ENCODE results near the gene LLGL2.

Gene LLGL2

GRCh38 chr17:75616521-75617122, 91.1 kb downstream of the LLGL2 start:
- H3K4me3 ChIP-seq (ENCODE audit: control insufficient read depth, low read depth, low read length), result no peak overlapping the region
- no peak for TF ChIP-seq CTCF (conservative IDR thresholded peaks at IDR 0.05; ENCODE audit: control insufficient read depth, insufficient read depth, low read depth, low read length)
- DNase-seq (ENCODE audit: low read depth), result no peak

DNA sequence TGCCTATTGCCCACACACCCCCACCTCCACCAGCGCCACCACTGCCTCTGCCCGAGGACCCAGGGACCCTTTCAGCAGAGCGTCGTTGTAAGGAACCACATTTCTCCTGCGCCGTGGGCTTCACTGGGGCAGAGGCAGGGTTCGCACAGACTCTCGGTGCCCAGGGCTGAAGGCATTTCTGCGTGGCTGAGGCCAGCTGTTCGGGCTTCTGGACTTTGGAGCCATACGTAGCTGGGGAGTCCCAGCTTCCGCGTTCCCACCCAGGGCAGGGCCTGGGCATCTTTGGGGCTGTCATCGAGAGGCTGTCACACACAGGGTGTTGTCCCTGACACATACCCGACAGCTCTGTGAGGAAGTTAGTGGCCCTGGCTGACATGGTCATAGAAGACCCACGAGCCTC, 91.7 kb downstream of the LLGL2 start:
- DNase-seq (ENCODE audit: low read depth), result no peak
- TF ChIP-seq CTCF (conservative IDR thresholded peaks at IDR 0.05; ENCODE audit: control insufficient read depth, insufficient read depth, low read depth, low read length), result no peak
- H3K4me3 ChIP-seq (ENCODE audit: control insufficient read depth, low read depth, low read length), result no peak overlapping the region

GRCh38 chr17:75617675-75618074, 92.2 kb downstream of the LLGL2 start:
- no peak overlapping the region for H3K4me3 ChIP-seq (ENCODE audit: control insufficient read depth, low read depth, low read length)
- TF ChIP-seq CTCF (conservative IDR thresholded peaks at IDR 0.05; ENCODE audit: control insufficient read depth, insufficient read depth, low read depth, low read length), result no peak
- DNase-seq (ENCODE audit: low read depth), result no peak

DNA sequence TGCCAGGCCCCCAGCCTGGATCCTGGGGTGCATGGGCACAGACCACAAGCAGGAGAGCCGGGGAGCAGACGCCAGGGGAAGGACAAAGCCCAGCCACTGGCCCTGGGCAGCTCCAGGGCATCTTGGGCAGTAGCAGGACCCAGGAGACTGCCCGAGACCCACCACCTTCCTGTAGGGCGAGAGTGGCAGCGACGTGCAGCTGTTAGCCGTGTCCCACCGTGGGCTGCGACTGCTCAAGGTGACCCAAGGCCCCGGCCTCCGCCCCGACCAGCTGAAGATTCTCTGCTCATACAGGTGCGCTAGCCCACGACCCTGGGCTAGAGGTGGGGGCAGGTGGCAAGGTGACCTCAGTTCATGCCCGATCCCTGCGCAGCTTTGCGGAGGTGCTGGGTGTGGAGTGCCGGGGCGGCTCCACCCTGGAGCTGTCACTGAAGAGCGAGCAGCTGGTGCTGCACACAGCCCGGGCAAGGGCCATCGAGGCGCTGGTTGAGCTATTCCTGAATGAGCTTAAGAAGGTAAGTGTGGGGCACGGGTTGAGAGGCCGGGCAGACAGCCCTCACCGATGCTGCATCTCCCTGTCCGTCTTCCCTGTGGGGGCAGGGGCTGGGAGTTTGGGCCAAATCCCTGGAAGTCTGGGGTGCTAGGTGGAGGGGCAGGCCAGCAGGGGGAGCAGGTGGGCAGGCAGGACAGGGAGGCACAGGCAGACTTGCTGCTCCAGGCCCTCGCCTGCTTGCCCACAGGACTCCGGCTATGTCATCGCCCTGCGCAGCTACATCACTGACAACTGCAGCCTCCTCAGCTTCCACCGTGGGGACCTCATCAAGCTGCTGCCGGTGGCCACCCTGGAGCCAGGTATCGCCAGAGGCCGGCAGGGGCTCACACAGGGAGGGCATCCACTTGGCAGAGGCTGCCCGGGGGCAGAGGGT, 94.3 kb downstream of the LLGL2 start:
- DNase-seq (ENCODE audit: low read depth), result peak; percentile 22
- no peak overlapping the region for H3K4me3 ChIP-seq (ENCODE audit: control insufficient read depth, low read depth, low read length)

GRCh38 chr17:75621489-75621888, 96.0 kb downstream of the LLGL2 start:
- no peak for TF ChIP-seq CTCF (conservative IDR thresholded peaks at IDR 0.05; ENCODE audit: control insufficient read depth, insufficient read depth, low read depth, low read length)

More for the DNA sequence above, 94.3 kb downstream of the LLGL2 start:
- TF ChIP-seq CTCF (conservative IDR thresholded peaks at IDR 0.05; ENCODE audit: control insufficient read depth, insufficient read depth, low read depth, low read length), result peak; percentile 46

GRCh38 chr17:75622076-75622475, 96.6 kb downstream of the LLGL2 start:
- H3K4me3 ChIP-seq (ENCODE audit: control insufficient read depth, low read depth, low read length), result no peak overlapping the region
- no peak for TF ChIP-seq CTCF (conservative IDR thresholded peaks at IDR 0.05; ENCODE audit: control insufficient read depth, insufficient read depth, low read depth, low read length)
- no peak for DNase-seq (ENCODE audit: low read depth)

More at GRCh38 chr17:75621489-75621888, 96.0 kb downstream of the LLGL2 start:
- H3K4me3 ChIP-seq (ENCODE audit: control insufficient read depth, low read depth, low read length), result no peak overlapping the region
- DNase-seq (ENCODE audit: low read depth), result no peak
